HG03064 (cell line): ENCODE data around the gene TRIM3.

Source experiments
- ATAC-seq: cut with Tn5 transposase; IDR thresholded peaks from one replicate; pipeline ENCODE4 v1.9.1; 2021; ENCODE audit warnings: low read depth; ENCODE audit not compliant: unreplicated experiment

The TRIM3 gene

DNA sequence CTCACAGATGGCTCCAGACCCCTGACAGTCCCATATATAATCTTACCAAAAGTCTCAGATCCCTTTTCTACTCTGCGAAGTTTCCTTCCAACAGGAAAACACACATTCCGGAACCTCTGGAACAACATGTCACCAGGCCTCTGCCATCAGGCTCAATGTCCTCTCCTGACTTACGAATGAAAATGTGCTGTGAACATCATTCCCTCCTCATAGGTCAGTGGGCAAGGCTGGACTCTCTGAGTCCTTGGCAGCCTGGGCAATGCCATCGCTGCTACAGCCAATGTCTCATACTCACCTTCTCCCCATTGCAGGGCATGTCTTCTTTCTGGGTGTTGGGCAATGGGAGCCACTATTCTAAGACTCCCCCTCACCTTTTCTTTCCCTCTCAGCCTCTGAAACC lies 31.3 kb downstream of the TRIM3 start:
- ATAC-seq = no peak

DNA sequence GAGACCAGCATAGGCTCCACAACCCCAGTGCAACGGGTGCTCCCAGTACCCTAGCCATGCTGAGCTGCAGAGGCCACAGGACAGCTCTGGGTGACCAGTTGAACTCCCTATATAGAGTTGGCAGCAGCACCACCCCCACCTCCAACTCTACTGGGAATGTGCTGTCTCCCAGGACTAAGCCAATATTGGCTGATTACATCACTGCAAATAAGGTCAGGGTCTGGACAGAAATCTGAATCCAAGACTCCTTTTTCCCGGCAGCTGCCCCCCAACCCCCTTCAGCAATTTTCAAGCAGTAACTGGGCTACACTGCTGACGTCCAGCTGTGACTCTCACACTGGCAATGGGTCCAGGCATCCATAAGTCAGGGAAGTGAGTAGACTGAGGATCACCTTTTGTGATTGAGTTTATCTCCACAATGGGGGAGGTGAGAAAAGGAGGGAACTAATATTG lies 32.8 kb downstream of the TRIM3 start, which contains the start of gene HPX:
TSS of gene HPX (minus strand) at position 82 of the 453 bp plus-strand sequence. CDS start at position 58, 24 bp downstream.
- no peak for ATAC-seq

DNA sequence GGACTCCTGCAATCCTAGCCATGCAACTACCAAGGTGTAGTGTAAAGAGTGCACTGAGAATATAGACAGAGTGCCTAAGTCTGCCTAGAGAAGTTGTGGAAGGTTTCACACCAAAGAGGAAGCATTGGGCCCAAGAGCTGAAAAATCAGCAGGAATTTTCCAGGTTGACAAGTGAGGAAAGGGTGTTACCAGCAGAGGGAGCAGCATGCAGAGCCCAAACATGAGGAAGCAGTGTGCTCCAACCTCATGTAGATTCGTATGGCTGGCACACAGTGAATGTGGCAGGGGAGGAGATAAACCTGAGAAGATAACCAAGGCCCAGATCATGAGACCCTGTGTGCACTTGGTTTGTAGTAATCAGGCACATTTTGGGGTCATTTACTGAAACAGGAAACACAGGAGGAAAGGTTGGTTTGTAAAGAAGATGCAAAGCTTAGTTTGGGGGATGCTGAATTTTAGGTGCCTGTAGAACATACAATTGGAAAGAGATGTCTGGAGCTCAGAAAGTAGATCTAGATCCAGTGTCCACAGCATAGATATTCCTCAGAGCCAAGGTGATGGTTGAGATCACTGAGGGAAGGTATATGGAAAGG lies 34.7 kb downstream of the TRIM3 start:
- no peak for ATAC-seq

DNA sequence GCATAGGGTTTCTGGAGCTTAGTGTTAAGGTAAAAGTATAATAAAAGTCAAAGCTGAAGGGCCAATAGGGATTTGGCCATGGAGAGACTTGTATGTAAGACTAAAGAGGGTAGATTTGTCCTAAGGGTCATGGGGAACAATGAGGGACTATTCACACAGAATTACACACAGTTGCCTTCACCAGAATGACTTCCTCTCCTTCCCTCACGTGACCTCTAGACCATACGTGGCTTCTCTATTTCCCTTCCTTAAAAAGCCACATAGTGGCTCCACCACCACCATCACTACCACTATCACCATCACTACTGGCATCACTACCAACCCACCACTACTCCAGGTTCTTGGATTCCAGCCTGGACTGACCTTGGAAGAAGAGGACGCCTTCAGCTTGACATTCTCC lies 35.7 kb downstream of the TRIM3 start:
- ATAC-seq = no peak

DNA sequence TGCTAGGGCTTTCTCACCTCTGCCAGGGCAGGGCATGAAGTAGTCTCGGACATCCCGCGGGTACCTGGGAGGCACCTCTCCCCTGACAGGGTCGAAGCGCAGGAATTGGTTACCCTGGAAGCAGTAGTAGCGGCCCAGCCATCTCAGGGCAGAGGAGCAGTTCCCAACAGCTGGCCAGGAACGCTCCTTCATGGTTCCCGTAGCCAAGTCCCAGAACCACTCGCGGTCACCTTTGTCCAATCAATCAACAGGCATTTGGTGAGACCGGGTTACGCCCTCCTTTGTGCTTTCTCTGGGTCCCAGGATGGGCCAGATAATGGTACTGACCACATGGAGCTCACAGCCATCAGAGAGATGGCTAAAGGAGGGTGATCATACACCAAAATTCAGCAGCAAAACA lies 36.3 kb downstream of the TRIM3 start:
- ATAC-seq = no peak

DNA sequence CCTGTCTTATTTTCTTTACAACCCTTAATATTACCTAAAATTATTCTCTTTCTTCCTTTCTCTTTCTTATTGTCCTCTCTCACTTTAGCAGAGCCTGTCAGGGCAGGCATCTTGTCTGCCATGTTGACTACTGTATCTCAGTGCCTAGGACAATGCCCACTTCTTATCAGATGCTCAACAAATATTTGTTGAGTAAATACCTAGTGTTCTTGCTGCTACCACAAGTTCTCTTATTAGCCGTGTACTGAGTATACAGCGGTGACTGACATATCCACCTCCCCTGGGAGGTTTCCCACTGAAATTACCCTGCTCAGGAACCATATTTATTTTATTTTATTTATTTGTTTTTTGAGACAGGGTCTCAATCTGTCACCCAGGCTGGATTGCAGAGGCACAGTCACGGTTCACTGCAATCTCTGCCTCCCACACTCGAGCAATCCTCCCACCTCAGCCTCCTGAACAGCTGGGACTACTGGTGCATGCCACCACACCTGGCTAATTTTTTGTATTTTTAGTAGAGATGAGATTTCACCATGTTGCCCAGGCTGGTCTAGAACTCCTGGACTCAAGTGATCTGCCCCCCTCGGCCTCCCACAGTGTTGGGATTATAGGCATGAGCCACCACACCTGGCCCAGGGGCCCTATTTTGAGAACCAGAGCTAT lies 39.6 kb downstream of the TRIM3 start:
- no peak for ATAC-seq

DNA sequence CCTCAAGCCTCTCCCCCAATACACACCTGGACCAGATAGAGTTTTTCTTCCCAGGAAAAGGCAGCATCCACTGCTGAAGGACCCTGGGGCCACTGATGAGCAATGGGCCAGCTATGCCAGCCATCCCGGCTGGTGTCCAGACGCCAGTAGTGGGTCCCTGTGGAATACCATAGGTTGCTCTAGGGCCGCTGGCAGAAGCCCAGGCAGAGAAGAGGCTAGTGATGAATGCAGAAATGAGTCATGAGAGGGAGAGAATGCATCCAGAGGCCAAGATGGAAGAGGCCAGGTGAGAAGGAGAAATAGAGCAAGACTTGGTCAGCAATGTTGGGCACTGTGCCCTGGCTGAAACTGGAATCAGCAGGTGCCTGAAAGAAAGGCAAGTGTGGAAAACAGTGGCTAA lies 41.9 kb downstream of the TRIM3 start:
- no peak for ATAC-seq

DNA sequence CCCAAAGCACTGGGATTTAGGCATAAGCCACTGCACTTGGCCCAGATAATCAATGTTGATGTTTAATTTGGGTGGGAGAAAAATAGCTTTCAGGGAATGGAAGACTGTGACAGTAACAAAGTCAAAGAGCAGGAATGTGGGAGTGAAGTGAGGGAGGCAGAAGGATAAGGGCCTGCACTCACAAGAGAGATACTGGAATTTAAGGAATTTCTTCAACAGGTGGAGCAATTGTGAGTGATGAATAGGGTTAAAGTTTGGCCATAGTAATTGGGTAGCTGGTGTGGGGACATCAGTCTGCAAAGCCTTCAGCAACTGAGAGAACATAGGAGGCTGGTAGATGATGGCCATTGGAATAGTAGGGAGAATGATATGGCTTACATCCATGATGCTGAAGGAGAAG lies 46.2 kb downstream of the TRIM3 start:
- ATAC-seq = no peak

DNA sequence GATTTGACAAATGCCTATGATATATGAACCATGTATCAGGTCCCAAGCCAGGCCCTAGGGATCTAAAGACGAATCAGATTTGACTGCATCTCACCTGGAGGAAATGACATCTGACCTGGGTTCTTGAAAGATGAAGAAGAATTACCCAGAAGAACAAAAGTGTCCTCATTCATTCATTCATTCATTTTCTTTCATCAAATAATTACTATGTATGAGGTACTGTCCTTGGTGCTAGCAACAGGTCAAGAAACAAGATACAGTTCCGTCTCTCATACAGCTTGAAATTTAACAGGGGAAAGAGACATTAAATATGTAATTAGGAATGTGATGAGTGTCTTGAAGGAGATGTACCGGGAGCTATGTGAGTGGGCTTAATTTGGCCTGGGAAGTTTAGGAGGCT lies 53.1 kb downstream of the TRIM3 start:
- ATAC-seq = no peak

DNA sequence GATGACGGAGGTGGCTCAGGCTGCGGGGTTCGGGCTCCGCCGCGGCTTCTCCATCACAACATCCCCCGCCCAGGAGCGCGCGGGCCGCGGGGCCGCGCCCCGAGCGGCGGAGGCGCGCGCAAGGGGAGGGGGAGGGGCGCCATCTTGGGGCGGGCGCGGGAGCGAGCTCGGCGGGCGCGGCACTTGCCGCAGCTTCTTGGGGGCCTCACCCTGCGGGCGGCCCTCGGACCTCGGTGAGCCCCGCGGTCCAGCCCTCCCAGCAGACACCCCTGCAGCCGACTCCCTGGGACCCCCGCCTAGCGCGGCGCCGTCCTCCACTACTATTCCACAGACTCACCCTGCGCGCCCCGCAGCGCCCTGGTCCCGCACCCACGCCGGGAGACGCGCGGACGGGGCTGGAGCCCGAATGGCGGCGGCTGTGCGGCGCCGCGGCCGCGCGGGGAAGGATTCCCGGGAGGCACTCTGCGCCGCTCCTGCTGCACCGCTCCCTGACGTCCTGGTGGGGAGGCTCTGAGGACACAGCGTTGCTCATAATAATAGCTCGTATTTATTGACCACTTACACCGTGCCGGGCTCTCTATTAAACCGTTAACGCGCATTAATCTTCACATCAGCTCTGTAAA lies 54.6 kb downstream of the TRIM3 start, which contains the start of gene APBB1:
TSS of gene APBB1 (minus strand) at position 86 of the 623 bp plus-strand sequence. CDS start 7,747 bp downstream, outside the sequence.
- ATAC-seq = no peak

DNA sequence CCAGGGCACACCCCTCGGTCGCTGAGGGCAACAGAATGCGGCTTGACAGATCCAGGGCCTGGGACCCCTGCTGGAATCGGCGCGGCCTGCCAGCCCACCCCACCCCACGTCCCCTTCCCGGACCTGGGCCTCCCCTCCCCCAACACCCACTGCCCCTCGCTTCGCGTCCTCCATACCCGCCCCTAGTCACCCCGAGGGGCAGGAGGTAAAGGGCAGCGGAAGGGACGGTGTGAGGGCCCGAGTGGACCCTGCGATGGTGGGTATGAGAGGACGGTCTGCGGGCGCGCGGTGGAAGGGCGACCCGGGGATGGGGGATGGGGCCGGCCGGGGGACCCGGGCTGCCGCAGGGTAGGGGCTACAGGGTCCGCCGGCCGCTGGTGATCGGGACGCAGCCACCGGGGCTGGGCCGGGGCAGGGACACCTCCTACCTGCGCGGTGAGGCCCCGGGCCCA lies 55.2 kb downstream of the TRIM3 start:
- no peak for ATAC-seq

DNA sequence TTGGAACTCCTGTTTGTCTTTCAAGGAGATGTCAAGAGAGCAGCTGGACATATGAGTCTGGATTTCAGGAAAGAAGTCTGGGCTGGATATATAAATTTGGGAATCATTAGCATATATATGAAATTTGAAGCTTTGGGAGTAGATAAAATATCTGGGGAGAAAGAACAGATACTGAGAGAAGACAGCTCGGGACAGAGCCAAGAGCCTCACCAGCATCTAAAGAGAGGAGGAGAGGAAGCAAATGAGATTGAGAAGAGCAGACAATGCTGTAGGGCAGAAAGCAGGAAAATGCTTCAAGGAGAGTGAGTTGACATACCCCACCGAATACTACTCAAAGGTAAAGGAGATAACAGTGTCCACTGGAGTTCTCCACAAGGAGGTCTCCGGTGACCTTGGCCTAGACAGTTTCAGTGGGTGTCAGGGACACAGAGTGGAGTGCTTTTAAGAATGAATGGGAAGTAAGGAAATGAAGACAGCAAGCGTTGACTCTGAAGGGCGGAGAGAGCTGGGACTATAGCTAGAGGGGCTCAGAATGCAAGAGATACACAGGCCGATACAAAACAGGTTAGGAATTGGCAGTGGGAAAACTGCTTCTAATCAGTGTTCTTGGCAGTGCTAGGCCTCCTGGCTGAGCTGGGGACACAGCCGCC lies 55.7 kb downstream of the TRIM3 start:
- no peak for ATAC-seq

DNA sequence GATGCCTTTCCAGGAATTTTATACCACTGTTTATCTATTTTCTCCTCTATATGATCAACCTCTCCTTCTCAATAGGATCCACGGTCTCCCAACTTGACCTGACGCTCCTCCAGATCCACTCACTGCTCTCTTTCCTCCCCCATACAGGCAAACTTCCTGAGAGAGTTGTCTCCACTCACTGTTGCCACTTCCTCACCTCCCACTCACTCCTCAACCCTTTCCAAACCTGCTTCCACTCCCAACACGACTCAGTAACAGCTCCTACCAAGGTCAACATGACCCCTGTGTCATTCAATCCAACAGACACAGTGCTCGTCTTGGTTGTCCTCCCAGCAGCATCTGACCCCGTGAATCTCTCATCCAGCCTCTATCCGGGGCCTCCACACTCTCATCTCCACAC lies 57.9 kb downstream of the TRIM3 start:
- no peak for ATAC-seq

DNA sequence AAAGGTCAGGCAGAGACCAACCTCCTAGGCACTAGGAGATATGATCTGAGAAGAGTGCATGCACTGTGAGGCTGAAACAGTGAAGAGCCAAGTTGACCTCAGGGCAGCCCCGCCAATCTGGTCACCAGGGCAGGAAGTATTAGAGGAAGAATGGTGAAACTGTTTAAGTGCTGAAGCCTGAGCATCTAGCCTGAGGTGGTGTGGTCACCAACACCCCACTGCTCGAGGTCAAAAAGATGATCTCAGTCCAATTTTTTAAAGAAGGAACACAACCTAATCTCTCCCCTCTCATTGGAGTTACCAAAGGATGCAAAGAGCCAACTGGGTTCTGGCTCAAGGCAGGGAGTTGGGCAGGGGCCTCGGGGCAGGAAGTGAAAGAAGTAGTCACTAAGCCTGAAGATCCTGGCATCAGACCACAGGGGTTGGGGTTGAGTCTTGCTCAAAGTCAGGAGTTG lies 58.8 kb downstream of the TRIM3 start:
- ATAC-seq = no peak

DNA sequence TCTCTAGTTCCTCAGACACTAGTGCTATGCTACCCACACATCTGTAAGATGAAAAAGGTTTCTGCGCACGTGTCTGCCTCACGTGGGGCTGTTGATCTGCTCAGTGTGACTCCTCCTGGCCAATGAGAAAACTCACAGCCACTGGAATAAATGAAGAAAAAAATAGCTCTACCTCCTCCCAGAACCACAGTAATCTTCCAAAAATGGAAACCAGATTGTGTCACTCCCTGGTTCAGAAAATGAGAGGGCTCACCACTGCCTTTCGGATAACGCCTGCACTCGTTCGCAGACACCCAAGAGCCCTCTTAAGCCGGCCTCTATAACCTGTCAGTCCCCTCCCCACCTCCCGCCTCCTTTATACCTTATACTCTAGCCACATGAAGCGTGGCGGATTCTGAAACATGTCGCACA lies 59.9 kb downstream of the TRIM3 start:
- no peak for ATAC-seq

DNA sequence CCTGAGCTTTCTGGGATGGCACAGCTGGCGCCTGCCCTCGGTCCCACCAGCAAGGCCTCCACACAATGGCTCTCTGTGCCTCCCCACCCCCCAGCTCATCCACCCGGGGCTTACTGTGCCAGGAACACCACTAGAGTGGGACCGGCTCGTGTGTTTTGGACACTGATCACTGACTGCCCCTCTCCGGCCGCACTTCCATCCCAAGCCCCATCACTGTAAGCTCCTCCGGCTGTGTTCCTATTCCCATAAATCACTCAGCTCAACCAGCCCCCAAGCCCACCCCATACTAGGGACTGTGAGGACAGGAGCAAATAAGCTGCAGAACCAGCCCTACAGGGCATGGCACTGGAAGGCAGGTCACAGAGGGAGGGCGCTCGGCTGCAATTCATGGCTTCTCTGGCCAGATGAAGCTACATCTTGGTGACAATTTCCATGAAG lies 62.1 kb downstream of the TRIM3 start:
- ATAC-seq = no peak

DNA sequence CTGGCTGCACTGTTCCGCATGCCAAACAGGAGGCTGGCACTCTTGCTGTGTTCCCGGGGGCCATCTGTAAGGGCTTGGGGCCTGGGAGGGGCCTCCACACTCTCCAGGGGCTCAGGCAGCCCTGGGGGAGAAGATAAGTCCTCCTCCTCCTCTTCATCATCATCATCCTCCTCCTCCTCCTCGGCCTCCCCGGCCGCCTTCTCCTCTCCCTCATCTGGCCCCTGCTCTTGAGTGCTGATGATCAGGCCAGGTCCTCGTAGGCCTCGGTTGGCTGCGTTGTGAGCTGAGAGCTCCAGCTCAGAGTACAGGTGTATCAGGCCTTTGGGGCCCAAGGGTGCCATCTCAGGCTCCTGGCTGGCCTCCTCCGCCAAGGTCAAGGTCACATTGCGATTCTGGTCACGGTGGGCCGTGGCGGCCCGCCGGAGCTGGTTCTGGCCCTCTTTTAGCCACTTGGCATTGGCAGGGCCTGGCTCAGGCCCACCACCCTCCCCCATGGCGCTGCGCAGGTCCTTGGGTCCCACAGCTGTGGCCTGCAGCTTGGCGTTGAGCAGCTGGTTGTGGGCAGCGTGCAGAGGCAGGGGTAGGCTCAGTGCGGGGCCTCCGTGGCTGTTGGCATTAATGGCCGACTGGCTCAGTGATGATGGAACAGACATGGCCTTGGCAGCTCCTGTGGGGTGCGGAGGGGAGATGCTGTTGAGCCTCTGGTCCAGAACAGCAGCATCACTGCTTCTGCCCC lies 62.9 kb downstream of the TRIM3 start:
- no peak for ATAC-seq

DNA sequence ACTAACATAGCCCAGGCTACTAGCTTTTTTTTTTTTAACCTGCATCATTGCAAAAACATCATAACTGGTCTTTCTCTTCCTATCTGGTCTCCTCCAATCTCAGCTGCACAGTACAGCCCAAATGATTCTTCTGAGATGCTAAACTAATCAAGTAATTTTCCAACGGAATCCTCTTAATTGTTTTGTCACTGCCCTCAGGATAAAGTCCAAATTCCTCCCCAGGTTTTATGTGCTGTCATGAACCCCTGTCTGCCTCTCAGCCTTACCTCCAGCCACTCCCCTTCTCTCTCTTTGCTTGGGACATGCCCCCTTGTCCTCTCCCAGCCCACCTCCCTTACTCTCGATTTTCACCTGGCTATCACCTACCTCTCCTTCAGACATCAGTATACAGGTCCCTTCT lies 67.4 kb downstream of the TRIM3 start:
- no peak for ATAC-seq

DNA sequence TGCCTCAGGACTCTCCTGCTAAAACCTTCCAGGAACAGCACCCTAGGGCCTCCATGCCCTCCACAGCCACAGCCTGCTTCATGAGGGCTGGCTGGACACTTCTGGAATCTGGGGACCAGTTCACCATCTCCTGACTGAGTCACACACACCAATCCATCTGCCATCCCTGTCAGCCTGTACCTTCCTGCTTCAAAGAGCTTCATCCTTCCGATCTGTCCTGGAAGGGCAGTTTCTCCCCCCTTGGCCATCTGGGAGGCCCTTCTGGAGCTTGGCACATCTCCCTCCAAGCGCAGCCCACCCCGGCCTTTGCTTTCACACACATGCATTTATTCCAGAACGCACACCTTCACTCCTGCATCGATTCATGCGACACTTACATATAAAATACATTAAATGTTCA lies 67.9 kb downstream of the TRIM3 start:
- ATAC-seq = no peak

DNA sequence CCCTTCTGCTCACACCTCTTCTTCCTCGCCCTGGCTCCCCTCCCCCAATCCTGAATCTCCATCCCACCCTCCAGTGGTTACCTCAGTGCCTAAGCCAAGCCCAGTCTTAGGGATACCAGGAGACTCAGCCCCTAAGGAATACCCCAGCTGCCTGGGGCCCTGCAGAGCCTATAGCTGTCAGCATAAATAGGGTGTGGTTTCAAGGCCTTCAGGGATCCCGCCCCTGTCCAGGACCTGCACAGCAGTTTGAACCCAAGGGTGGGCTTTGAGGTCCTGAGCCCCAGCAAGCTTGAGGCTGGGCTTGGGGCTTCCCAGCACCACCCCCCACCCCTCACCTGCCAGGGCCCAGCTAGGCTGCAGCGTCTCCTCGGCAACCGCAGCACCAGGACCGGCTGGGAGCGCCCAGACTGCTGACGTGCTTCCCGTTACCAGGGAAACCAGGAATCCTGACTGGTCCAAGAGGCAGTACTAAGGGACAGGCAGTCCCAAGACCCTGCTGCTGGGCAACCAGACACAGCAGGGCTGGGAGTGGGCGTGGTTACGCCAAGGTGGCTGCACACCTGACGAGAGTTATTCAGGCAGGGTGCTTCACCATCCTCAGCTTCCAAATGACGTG lies 68.6 kb downstream of the TRIM3 start:
- ATAC-seq = no peak
